WTC11 (cell line): ENCODE data around the gene ESR2. TPM values are rescaled to one million over a fixed set of nuclear protein-coding genes. Genes with fewer than 3 reads are reported as not detected.

Source experiments
- ATAC-seq: fragments of 200-7000 bp; cut with Tn5 transposase; 2 replicates; pipeline ENCODE4 v1.10.0; 2021; ENCODE audit warnings: mild to moderate bottlenecking, moderate library complexity
- CTCF ChIA-PET: fragments of 300-600 bp; sonication (Branson Sonifier 250); formaldehyde crosslinking; loops from one replicate; lab custom pipeline; 2021; ENCODE audit warnings: antibody characterized with exemption; lab: Charles Lee
- POLR2A ChIA-PET: fragments of 350-600 bp; sonication (Branson Sonifier 250); formaldehyde crosslinking; loops from one replicate; lab custom pipeline; 2021; ENCODE audit warnings: antibody characterized with exemption; lab: Charles Lee
- DNase-seq: peaks from one replicate; pipeline ENCODE4 v3.0.0; 2021; ENCODE audit warnings: low spot score
- H3K27ac Mint-ChIP-seq: 2 replicates; pipeline ENCODE4 v1.8.0; 2021; ENCODE audit warnings: mixed read lengths
- H3K27me3 Mint-ChIP-seq: 2 replicates; pipeline ENCODE4 v1.8.0; 2021; ENCODE audit warnings: low read depth, mild to moderate bottlenecking, moderate library complexity, mixed read lengths
- H3K36me3 Mint-ChIP-seq: 2 replicates; pipeline ENCODE4 v1.8.0; 2021; ENCODE audit warnings: mixed read lengths
- H3K4me1 Mint-ChIP-seq: 2 replicates; pipeline ENCODE4 v1.8.0; 2022; ENCODE audit warnings: mixed read lengths
- H3K4me3 Mint-ChIP-seq: 2 replicates; pipeline ENCODE4 v1.8.0; 2021; ENCODE audit warnings: mild to moderate bottlenecking, moderate library complexity, mixed read lengths
- H3K9me3 Mint-ChIP-seq: 2 replicates; pipeline ENCODE4 v1.8.0; 2021; ENCODE audit warnings: mixed read lengths
- E2F5 ChIP-seq: sonication (generic); formaldehyde crosslinking; IDR thresholded peaks from 2 replicates; pipeline ENCODE4 v1.8.1; 2022; ENCODE audit warnings: mild to moderate bottlenecking, moderate library complexity, missing genetic modification reagents
- FOXP1 ChIP-seq: sonication (generic); formaldehyde crosslinking; IDR thresholded peaks from 2 replicates; pipeline ENCODE4 v1.8.0; 2022; ENCODE audit warnings: missing genetic modification reagents, mild to moderate bottlenecking, moderate library complexity, borderline replicate concordance
- GABPB1 ChIP-seq: sonication (generic); formaldehyde crosslinking; IDR thresholded peaks from 2 replicates; pipeline ENCODE4 v1.8.1; 2023; ENCODE audit warnings: mild to moderate bottlenecking, missing genetic modification reagents
- HMGA2 ChIP-seq: fragments of 250-450 bp; sonication (Bioruptor Pico); IDR thresholded peaks from 2 replicates; pipeline ENCODE4 v1.4.0; 2021; ENCODE audit warnings: mild to moderate bottlenecking, moderate library complexity
- JUN ChIP-seq: sonication (generic); formaldehyde crosslinking; IDR thresholded peaks from 2 replicates; pipeline ENCODE4 v1.8.0; 2023; ENCODE audit warnings: mild to moderate bottlenecking, missing genetic modification reagents
- MYBL2 ChIP-seq: sonication (generic); formaldehyde crosslinking; IDR thresholded peaks from 2 replicates; pipeline ENCODE4 v1.8.1; 2023; ENCODE audit warnings: mild to moderate bottlenecking, moderate library complexity, missing genetic modification reagents
- NFYB ChIP-seq: sonication (generic); formaldehyde crosslinking; conservative IDR thresholded peaks from 2 replicates; pipeline ENCODE4 v1.8.0; 2022; ENCODE audit warnings: low read depth, missing genetic modification reagents
- NR3C1 ChIP-seq: sonication (generic); formaldehyde crosslinking; conservative IDR thresholded peaks from 2 replicates; pipeline ENCODE4 v1.8.1; 2023; ENCODE audit warnings: low read depth, mild to moderate bottlenecking, missing genetic modification reagents
- OVOL2 ChIP-seq: fragments of 250-450 bp; sonication (Bioruptor Pico); IDR thresholded peaks from 2 replicates; pipeline ENCODE4 v1.9.0; 2021; ENCODE audit warnings: mild to moderate bottlenecking, borderline replicate concordance
- PRRX2 ChIP-seq: fragments of 250-450 bp; sonication (Bioruptor Pico); IDR thresholded peaks from 2 replicates; pipeline ENCODE4 v1.8.0; 2021; ENCODE audit warnings: mild to moderate bottlenecking
- RELA ChIP-seq: sonication (generic); formaldehyde crosslinking; IDR thresholded peaks from 2 replicates; pipeline ENCODE4 v1.8.1; 2022; ENCODE audit warnings: missing genetic modification reagents, mild to moderate bottlenecking, borderline replicate concordance
- TCF7 ChIP-seq: sonication (generic); formaldehyde crosslinking; IDR thresholded peaks from 2 replicates; pipeline ENCODE4 v1.8.0; 2022; ENCODE audit warnings: mild to moderate bottlenecking, low read depth, missing genetic modification reagents, moderate library complexity
- TEAD1 ChIP-seq: sonication (generic); formaldehyde crosslinking; IDR thresholded peaks from 2 replicates; pipeline ENCODE4 v1.8.0; 2022; ENCODE audit warnings: mild to moderate bottlenecking, missing genetic modification reagents
- ZNF416 ChIP-seq: fragments of 250-450 bp; sonication (Bioruptor Pico); IDR thresholded peaks from 2 replicates; pipeline ENCODE4 v1.9.0; 2021; ENCODE audit warnings: mild to moderate bottlenecking, inconsistent platforms
- total RNA-seq: library from RNA; stranded (reverse); gene quantifications from 3 replicates; pipeline ENCODE4 v1.2.3, GENCODE V29; 2021
- TF ChIP-seq, protein P1 (sequence below): fragments of 200-600 bp; IDR thresholded peaks from 2 replicates; pipeline ENCODE4 v1.8.0; 2022; ENCODE audit warnings: antibody characterized with exemption
- TF ChIP-seq, protein P2 (sequence below): sonication (generic); formaldehyde crosslinking; IDR thresholded peaks from 2 replicates; pipeline ENCODE4 v1.8.1; 2023; ENCODE audit warnings: mild to moderate bottlenecking, missing genetic modification reagents, moderate library complexity
- TF ChIP-seq, protein P3 (sequence below): sonication (generic); formaldehyde crosslinking; IDR thresholded peaks from 2 replicates; pipeline ENCODE4 v1.8.0; 2023; ENCODE audit warnings: missing genetic modification reagents
- TF ChIP-seq, protein P4 (sequence below): sonication (generic); formaldehyde crosslinking; IDR thresholded peaks from 2 replicates; pipeline ENCODE4 v1.8.0; 2022; ENCODE audit warnings: mild to moderate bottlenecking, missing genetic modification reagents
- TF ChIP-seq, protein P5 (sequence below): sonication (generic); formaldehyde crosslinking; IDR thresholded peaks from 2 replicates; pipeline ENCODE4 v1.8.1; 2022; ENCODE audit warnings: mild to moderate bottlenecking, missing genetic modification reagents, moderate library complexity, borderline replicate concordance
- TF ChIP-seq, protein P6 (sequence below): fragments of 250-450 bp; sonication (Bioruptor Pico); IDR thresholded peaks from 2 replicates; pipeline ENCODE4 v1.9.0; 2021; ENCODE audit warnings: mild to moderate bottlenecking, borderline replicate concordance

ESR2 gene
- total RNA-seq, 1 experiment from 2014 or later, result 0.50 TPM

GRCh38 chr14:64232095-64232838 lies 61.9 kb downstream of the ESR2 start:
- Mint-ChIP-seq H3K4me3 (no peak overlapping the region), H3K27me3 (no peaks in the 10 kb centered on the region), H3K9me3 (no peaks in the 10 kb centered on the region; the same call in 1 of the 2 replicates), H3K36me3 (peaks cover 14% of the 10 kb centered on the region), H3K27ac (no peak overlapping the region), H3K4me1 (no peaks in the 10 kb centered on the region)
- POLR2A ChIA-PET, result no interaction called here
- no peak for ATAC-seq
- CTCF ChIA-PET, result no interaction called here
- TF ChIP-seq, protein P1, sequence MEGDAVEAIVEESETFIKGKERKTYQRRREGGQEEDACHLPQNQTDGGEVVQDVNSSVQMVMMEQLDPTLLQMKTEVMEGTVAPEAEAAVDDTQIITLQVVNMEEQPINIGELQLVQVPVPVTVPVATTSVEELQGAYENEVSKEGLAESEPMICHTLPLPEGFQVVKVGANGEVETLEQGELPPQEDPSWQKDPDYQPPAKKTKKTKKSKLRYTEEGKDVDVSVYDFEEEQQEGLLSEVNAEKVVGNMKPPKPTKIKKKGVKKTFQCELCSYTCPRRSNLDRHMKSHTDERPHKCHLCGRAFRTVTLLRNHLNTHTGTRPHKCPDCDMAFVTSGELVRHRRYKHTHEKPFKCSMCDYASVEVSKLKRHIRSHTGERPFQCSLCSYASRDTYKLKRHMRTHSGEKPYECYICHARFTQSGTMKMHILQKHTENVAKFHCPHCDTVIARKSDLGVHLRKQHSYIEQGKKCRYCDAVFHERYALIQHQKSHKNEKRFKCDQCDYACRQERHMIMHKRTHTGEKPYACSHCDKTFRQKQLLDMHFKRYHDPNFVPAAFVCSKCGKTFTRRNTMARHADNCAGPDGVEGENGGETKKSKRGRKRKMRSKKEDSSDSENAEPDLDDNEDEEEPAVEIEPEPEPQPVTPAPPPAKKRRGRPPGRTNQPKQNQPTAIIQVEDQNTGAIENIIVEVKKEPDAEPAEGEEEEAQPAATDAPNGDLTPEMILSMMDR, result no peak
- TF ChIP-seq, protein P2, sequence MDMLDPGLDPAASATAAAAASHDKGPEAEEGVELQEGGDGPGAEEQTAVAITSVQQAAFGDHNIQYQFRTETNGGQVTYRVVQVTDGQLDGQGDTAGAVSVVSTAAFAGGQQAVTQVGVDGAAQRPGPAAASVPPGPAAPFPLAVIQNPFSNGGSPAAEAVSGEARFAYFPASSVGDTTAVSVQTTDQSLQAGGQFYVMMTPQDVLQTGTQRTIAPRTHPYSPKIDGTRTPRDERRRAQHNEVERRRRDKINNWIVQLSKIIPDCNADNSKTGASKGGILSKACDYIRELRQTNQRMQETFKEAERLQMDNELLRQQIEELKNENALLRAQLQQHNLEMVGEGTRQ (CRISPR knock-in tag), result no peak
- TF ChIP-seq, protein P3, sequence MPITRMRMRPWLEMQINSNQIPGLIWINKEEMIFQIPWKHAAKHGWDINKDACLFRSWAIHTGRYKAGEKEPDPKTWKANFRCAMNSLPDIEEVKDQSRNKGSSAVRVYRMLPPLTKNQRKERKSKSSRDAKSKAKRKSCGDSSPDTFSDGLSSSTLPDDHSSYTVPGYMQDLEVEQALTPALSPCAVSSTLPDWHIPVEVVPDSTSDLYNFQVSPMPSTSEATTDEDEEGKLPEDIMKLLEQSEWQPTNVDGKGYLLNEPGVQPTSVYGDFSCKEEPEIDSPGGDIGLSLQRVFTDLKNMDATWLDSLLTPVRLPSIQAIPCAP, result no peak
- TF ChIP-seq TEAD1 (no peak), OVOL2 (CRISPR knock-in tag) (no peak), PRRX2 (CRISPR knock-in tag) (no peak), ZNF416 (CRISPR knock-in tag) (no peak), FOXP1 (CRISPR knock-in tag) (no peak), HMGA2 (no peak), RELA (CRISPR knock-in tag) (no peak)
- TF ChIP-seq, protein P4, sequence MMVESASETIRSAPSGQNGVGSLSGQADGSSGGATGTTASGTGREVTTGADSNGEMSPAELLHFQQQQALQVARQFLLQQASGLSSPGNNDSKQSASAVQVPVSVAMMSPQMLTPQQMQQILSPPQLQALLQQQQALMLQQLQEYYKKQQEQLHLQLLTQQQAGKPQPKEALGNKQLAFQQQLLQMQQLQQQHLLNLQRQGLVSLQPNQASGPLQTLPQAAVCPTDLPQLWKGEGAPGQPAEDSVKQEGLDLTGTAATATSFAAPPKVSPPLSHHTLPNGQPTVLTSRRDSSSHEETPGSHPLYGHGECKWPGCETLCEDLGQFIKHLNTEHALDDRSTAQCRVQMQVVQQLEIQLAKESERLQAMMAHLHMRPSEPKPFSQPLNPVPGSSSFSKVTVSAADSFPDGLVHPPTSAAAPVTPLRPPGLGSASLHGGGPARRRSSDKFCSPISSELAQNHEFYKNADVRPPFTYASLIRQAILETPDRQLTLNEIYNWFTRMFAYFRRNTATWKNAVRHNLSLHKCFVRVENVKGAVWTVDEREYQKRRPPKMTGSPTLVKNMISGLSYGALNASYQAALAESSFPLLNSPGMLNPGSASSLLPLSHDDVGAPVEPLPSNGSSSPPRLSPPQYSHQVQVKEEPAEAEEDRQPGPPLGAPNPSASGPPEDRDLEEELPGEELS (CRISPR knock-in tag), result no peak
- TF ChIP-seq, protein P5, sequence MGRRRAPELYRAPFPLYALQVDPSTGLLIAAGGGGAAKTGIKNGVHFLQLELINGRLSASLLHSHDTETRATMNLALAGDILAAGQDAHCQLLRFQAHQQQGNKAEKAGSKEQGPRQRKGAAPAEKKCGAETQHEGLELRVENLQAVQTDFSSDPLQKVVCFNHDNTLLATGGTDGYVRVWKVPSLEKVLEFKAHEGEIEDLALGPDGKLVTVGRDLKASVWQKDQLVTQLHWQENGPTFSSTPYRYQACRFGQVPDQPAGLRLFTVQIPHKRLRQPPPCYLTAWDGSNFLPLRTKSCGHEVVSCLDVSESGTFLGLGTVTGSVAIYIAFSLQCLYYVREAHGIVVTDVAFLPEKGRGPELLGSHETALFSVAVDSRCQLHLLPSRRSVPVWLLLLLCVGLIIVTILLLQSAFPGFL (CRISPR knock-in tag), result no peak
- DNase-seq, result no peak

GRCh38 chr14:64229489-64229888 lies 64.7 kb downstream of the ESR2 start:
- Mint-ChIP-seq H3K36me3 (peaks cover 25% of the 10 kb centered on the region), H3K27me3 (no peaks in the 10 kb centered on the region), H3K27ac (no peak overlapping the region), H3K4me1 (no peaks in the 10 kb centered on the region), H3K4me3 (no peak overlapping the region), H3K9me3 (no peaks in the 10 kb centered on the region)
- DNase-seq (no peak), ATAC-seq (no peak)
- POLR2A ChIA-PET, result no interaction called here
- CTCF ChIA-PET, result no interaction called here
- TF ChIP-seq, protein P6, sequence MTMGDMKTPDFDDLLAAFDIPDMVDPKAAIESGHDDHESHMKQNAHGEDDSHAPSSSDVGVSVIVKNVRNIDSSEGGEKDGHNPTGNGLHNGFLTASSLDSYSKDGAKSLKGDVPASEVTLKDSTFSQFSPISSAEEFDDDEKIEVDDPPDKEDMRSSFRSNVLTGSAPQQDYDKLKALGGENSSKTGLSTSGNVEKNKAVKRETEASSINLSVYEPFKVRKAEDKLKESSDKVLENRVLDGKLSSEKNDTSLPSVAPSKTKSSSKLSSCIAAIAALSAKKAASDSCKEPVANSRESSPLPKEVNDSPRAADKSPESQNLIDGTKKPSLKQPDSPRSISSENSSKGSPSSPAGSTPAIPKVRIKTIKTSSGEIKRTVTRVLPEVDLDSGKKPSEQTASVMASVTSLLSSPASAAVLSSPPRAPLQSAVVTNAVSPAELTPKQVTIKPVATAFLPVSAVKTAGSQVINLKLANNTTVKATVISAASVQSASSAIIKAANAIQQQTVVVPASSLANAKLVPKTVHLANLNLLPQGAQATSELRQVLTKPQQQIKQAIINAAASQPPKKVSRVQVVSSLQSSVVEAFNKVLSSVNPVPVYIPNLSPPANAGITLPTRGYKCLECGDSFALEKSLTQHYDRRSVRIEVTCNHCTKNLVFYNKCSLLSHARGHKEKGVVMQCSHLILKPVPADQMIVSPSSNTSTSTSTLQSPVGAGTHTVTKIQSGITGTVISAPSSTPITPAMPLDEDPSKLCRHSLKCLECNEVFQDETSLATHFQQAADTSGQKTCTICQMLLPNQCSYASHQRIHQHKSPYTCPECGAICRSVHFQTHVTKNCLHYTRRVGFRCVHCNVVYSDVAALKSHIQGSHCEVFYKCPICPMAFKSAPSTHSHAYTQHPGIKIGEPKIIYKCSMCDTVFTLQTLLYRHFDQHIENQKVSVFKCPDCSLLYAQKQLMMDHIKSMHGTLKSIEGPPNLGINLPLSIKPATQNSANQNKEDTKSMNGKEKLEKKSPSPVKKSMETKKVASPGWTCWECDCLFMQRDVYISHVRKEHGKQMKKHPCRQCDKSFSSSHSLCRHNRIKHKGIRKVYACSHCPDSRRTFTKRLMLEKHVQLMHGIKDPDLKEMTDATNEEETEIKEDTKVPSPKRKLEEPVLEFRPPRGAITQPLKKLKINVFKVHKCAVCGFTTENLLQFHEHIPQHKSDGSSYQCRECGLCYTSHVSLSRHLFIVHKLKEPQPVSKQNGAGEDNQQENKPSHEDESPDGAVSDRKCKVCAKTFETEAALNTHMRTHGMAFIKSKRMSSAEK (CRISPR knock-in tag), result no peak
- TF ChIP-seq FOXP1 (CRISPR knock-in tag) (no peak), NR3C1 (no peak), JUN (no peak), GABPB1 (CRISPR knock-in tag) (no peak), E2F5 (no peak), MYBL2 (CRISPR knock-in tag) (no peak), NFYB (CRISPR knock-in tag) (no peak), TCF7 (no peak)
- TF ChIP-seq, protein P2 (CRISPR knock-in tag), result no peak
